K562 (cell line): ENCODE data around the gene CHN2. TPM values are rescaled to one million over a fixed set of nuclear protein-coding genes. Genes with fewer than 3 reads are reported as not detected.

ENCODE experiments used
- ATAC-seq: fragments of 200-7000 bp; cut with Tn5 transposase; 3 replicates; pipeline ENCODE4 v1.9.1; 2020; ENCODE audit warnings: moderate library complexity
- BruUV-seq: library from RNA; stranded (reverse); fragments of 400-500 nt; replicated peaks from 2 replicates; lab custom pipeline; 2021; lab: Mats Ljungman, UMichigan
- CTCF ChIA-PET: fragments of 300-600 bp; formaldehyde crosslinking; extraction: SDS; loops from one replicate; lab custom pipeline; 2021; ENCODE audit warnings: low intra/inter-chr PET ratio; lab: Yijun Ruan, JAX
- POLR2A ChIA-PET: fragments of 300-600, 350-650 bp; sonication (Branson Sonifier 250); formaldehyde crosslinking; extraction: SDS; loops from one replicate; lab custom pipeline; 2021; ENCODE audit warnings: antibody characterized with exemption, inconsistent platforms; lab: Yijun Ruan, JAX
- DNase-seq, 4 experiments: peaks; one replicate each; pipeline versions ENCODE4 v3.0.0 to v3.0.0-alpha.2; 2011 to 2018; ENCODE audit warnings: low spot score in 3 of 4, mixed read lengths in 3 of 4; ENCODE audit errors: extremely low read depth in 1 of 4
- FAIRE-seq: peaks from 2 replicates; lab custom pipeline; 2011; peaks lifted over from hg19 to GRCh38; lab: Jason Lieb, UNC
- H2AFZ ChIP-seq: 2 replicates; pipeline ENCODE4 v1.6.0; 2011; ENCODE audit warnings: low read depth, low read length, control low read depth, inconsistent platforms
- H3K27ac ChIP-seq: fragments of 200-600 bp; 3 replicates; pipeline ENCODE4 v1.8.0; 2011; ENCODE audit warnings: low read depth, mild to moderate bottlenecking, control low read depth, inconsistent platforms, low read length, moderate library complexity, mixed read lengths; ENCODE audit errors: extremely low read depth
- H3K27me3 ChIP-seq, 2 experiments: fragments of 300-600 bp in 1 of 2; 2 replicates in 1 of 2; 3 replicates in 1 of 2; pipeline versions ENCODE4 v1.6.0 to v1.8.0; 2011; ENCODE audit warnings: inconsistent platforms in 2 of 2, low read length in 2 of 2, mild to moderate bottlenecking in 1 of 2, mixed read lengths in 1 of 2, moderate library complexity in 1 of 2; ENCODE audit not compliant: control insufficient read depth in 2 of 2, insufficient read depth in 2 of 2
- H3K36me3 ChIP-seq: fragments of 300-600 bp; 3 replicates; pipeline ENCODE4 v1.8.0; 2011; ENCODE audit warnings: mild to moderate bottlenecking, low read length, inconsistent platforms; ENCODE audit not compliant: control insufficient read depth, insufficient read depth
- H3K4me1 ChIP-seq, 2 experiments: fragments of 200-600 bp in 1 of 2; replicated peaks in 1 of 2; 2 replicates in 1 of 2; 3 replicates in 1 of 2; pipeline versions ENCODE4 v1.5.1 to v1.8.0; 2011; ENCODE audit warnings: inconsistent platforms in 2 of 2, low read length in 2 of 2, mild to moderate bottlenecking in 1 of 2, mixed read lengths in 1 of 2, moderate library complexity in 1 of 2; ENCODE audit not compliant: control insufficient read depth in 2 of 2, insufficient read depth in 2 of 2
- H3K4me2 ChIP-seq: 2 replicates; pipeline ENCODE4 v1.6.1; 2011; ENCODE audit warnings: low read length, control low read depth, inconsistent platforms, mixed read lengths; ENCODE audit not compliant: insufficient read depth
- H3K4me3 ChIP-seq: fragments of 200-600 bp; sonication (generic), shearing (Covaris generic); 2 replicates; pipeline ENCODE4 v1.5.1; 2016; ENCODE audit warnings: control low read depth, inconsistent platforms
- H3K79me2 ChIP-seq: fragments of 200-600 bp; 3 replicates; pipeline ENCODE4 v1.8.0; 2011; ENCODE audit warnings: low read length, inconsistent platforms; ENCODE audit not compliant: control insufficient read depth, insufficient read depth
- H3K9ac ChIP-seq, 2 experiments: 2 replicates each; pipeline versions ENCODE4 v1.6.0 to v1.6.1; 2011; ENCODE audit warnings: low read depth in 2 of 2, low read length in 2 of 2, control low read depth in 1 of 2, inconsistent platforms in 1 of 2, mild to moderate bottlenecking in 1 of 2, mixed read lengths in 1 of 2; ENCODE audit not compliant: insufficient read depth in 1 of 2
- H3K9me1 ChIP-seq: one replicate; pipeline ENCODE4 v1.6.0; 2011; ENCODE audit warnings: inconsistent platforms, mild to moderate bottlenecking, low read length, moderate library complexity; ENCODE audit not compliant: control insufficient read depth, insufficient read depth
- H3K9me3 ChIP-seq: replicated peaks from 2 replicates; pipeline ENCODE4 v1.5.1; 2011; ENCODE audit warnings: low read depth, low read length, inconsistent platforms; ENCODE audit not compliant: control insufficient read depth, insufficient read depth
- H4K20me1 ChIP-seq: replicated peaks from 2 replicates; pipeline ENCODE4 v1.6.1; 2011; ENCODE audit warnings: low read length, inconsistent platforms, mixed read lengths; ENCODE audit not compliant: control insufficient read depth, insufficient read depth
- C11orf30 ChIP-seq: fragments of 450-650 bp; IDR thresholded peaks from 2 replicates; pipeline ENCODE4 v1.6.1; 2016; ENCODE audit warnings: low read depth, mild to moderate bottlenecking
- DEAF1 ChIP-seq: fragments of 450-650 bp; formaldehyde crosslinking; IDR thresholded peaks from 2 replicates; pipeline ENCODE4 v1.4.0; 2020; ENCODE audit warnings: mild to moderate bottlenecking, moderate library complexity
- NBN ChIP-seq: fragments of 450-650 bp; IDR thresholded peaks from 2 replicates; pipeline ENCODE4 v1.6.1; 2016; ENCODE audit warnings: low read depth, mild to moderate bottlenecking
- SAFB2 ChIP-seq: fragments of 200-400 bp; formaldehyde crosslinking; IDR thresholded peaks from 2 replicates; pipeline ENCODE4 v1.6.1; 2018; ENCODE audit warnings: borderline replicate concordance, low read length, low read depth, moderate library complexity; ENCODE audit not compliant: severe bottlenecking
- ZKSCAN8 ChIP-seq: fragments of 200-800 bp; sonication (Bioruptor generic); IDR thresholded peaks from 2 replicates; pipeline ENCODE4 v1.6.1; 2016; ENCODE audit warnings: missing genetic modification characterization, missing compliant biosample characterization
- ZNF175 ChIP-seq: fragments of 200-800 bp; sonication (Bioruptor generic); IDR thresholded peaks from 2 replicates; pipeline ENCODE4 v1.6.1; 2016; ENCODE audit warnings: low read depth, mild to moderate bottlenecking, missing genetic modification characterization, missing compliant biosample characterization
- ZNF655 ChIP-seq: fragments of 250-450 bp; sonication (Bioruptor Pico); IDR thresholded peaks from 2 replicates; pipeline ENCODE4 v1.5.0; 2021
- WGBS: fragments of 100-300 bp; shearing (Covaris generic); methylation state at CpG from one replicate; pipeline ENCODE4 v1.1.6; 2016; ENCODE audit warnings: low coverage, mixed read lengths; ENCODE audit not compliant: insufficient coverage; ENCODE audit errors: missing lambda C conversion rate; 5-methylcytosine and 5-hydroxymethylcytosine counted together
- in situ Hi-C: fragments of 300-500 bp; cut with MboI; formaldehyde crosslinking; loops from 4 replicates; pipeline ENCODE4 v1.15.0; 2018; ENCODE audit warnings: inconsistent platforms, mixed read lengths
- intact Hi-C: fragments of 100-400 bp; cut with micrococcal nuclease; formaldehyde crosslinking; loops from 2 replicates; pipeline ENCODE4 v1.14.2; 2022
- polyA plus RNA-seq, 8 experiments: library from polyadenylated mRNA; depleted of rRNA in 4 of 8; stranded (reverse) in 5 of 8; unstranded in 3 of 8; fragments of >200 nt; fragmentation: Nextera tagmentation in 2 of 8; fragmentation: Illumina TruSeq in 1 of 8; extraction: Ambion mirVana in 2 of 8; extraction: Trizol in 1 of 8; gene quantifications; 2 replicates each; pipeline versions ENCODE4 v1.2.1 to v1.2.3, GENCODE V29; 2011 to 2014; ENCODE audit warnings: inconsistent platforms in 1 of 8, missing spikeins in 1 of 8
- total RNA-seq, 7 experiments: library from RNA; depleted of rRNA in 6 of 7; stranded (reverse); fragments of >200 nt in 6 of 7; fragmentation: Illumina TruSeq in 2 of 7; extraction: Trizol in 2 of 7; gene quantifications; 2 replicates each; pipeline versions ENCODE4 v1.2.1 to v1.2.3, GENCODE V29; 2011 to 2021; ENCODE audit warnings: low replicate concordance in 1 of 7
- TF ChIP-seq, protein P1 (sequence below): sonication (generic); formaldehyde crosslinking; IDR thresholded peaks from 2 replicates; pipeline ENCODE4 v1.8.1; 2023; ENCODE audit warnings: mild to moderate bottlenecking, missing genetic modification reagents
- TF ChIP-seq, protein P2 (sequence below): sonication (generic); formaldehyde crosslinking; IDR thresholded peaks from 2 replicates; pipeline ENCODE4 v1.8.0; 2022; ENCODE audit warnings: mild to moderate bottlenecking, missing genetic modification reagents, borderline replicate concordance
- TF ChIP-seq, protein P3 (sequence below): sonication (generic); formaldehyde crosslinking; IDR thresholded peaks from 2 replicates; pipeline ENCODE4 v1.8.0; 2022; ENCODE audit warnings: missing genetic modification reagents, mild to moderate bottlenecking, borderline replicate concordance

The CHN2 gene
- total and polyA plus RNA-seq, 9 of the 15 experiments (the other 6 are each of a cell fraction or from before 2014, with no cell fraction given) = 0.12 to 2.1 (median 0.31) TPM; not detected in 1

DNA sequence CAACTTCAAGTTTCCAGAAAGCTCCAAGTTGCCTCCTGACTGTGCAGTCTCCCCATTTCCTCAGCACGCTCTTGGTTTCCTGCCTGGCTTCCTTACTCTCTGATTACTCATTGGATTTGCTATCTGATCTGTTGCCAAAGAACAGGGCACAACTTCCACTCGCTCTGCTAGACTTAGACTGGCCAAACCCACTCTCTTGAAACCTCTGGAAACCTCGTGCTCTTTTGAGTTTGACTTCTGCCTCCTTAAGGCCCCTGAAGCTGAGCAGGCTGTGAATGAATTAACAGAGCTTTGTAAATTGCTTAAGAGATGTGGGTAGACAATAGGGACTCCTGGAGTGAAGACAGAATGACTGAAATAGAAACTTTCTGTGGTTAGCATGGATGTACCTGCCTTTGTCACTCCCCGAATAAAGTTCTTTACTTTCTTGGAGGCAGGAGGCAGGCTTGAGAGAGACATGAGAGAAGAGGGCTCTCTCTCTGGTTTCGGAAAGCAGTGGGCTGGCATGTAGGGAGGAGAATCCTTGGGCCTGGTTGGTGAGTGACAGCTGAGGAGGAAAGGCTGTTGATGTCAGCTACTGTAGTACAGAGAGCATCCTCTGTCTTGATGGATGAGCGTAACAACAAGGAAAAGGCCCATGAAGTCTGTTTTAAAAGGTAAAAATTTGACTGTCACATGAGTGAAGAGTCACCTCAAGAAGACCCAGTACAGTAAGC is 70.8 kb downstream of the CHN2 start:
- in situ Hi-C loops = no loop called here
- ATAC-seq = no peak
- Histone ChIP-seq H3K27ac (no peak overlapping the region), H3K9me3 (no peaks in the 10 kb centered on the region), H3K4me3 (no peak overlapping the region), H3K4me1 (no peaks in the 10 kb centered on the region), H3K79me2 (no peaks in the 10 kb centered on the region), H2AFZ (no peak overlapping the region), H3K9ac (no peak overlapping the region), H3K4me2 (no peak overlapping the region), H3K36me3 (no peaks in the 10 kb centered on the region), H4K20me1 (no peaks in the 10 kb centered on the region), H3K9me1 (no peaks in the 10 kb centered on the region), H3K27me3 (no peaks in the 10 kb centered on the region)
- WGBS = 2% methylated on average over 6 of the region's 6 CpGs
- ChIA-PET POLR2A (no interaction called here), CTCF (no interaction called here)
- no peak for DNase-seq
- intact Hi-C loops = no loop called here
- no TSS peak for BruUV-seq
- no peak for FAIRE-seq
- TF ChIP-seq C11orf30 (no peak), ZKSCAN8 (CRISPR knock-in tag) (no peak), ZNF175 (CRISPR knock-in tag) (no peak), SAFB2 (no peak), ZNF655 (CRISPR knock-in tag) (no peak), NBN (no peak), DEAF1 (CRISPR knock-in tag) (no peak)
- TF ChIP-seq, protein P1, sequence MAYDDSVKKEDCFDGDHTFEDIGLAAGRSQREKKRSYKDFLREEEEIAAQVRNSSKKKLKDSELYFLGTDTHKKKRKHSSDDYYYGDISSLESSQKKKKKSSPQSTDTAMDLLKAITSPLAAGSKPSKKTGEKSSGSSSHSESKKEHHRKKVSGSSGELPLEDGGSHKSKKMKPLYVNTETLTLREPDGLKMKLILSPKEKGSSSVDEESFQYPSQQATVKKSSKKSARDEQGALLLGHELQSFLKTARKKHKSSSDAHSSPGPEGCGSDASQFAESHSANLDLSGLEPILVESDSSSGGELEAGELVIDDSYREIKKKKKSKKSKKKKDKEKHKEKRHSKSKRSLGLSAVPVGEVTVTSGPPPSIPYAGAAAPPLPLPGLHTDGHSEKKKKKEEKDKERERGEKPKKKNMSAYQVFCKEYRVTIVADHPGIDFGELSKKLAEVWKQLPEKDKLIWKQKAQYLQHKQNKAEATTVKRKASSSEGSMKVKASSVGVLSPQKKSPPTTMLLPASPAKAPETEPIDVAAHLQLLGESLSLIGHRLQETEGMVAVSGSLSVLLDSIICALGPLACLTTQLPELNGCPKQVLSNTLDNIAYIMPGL = no peak
- TF ChIP-seq, protein P2, sequence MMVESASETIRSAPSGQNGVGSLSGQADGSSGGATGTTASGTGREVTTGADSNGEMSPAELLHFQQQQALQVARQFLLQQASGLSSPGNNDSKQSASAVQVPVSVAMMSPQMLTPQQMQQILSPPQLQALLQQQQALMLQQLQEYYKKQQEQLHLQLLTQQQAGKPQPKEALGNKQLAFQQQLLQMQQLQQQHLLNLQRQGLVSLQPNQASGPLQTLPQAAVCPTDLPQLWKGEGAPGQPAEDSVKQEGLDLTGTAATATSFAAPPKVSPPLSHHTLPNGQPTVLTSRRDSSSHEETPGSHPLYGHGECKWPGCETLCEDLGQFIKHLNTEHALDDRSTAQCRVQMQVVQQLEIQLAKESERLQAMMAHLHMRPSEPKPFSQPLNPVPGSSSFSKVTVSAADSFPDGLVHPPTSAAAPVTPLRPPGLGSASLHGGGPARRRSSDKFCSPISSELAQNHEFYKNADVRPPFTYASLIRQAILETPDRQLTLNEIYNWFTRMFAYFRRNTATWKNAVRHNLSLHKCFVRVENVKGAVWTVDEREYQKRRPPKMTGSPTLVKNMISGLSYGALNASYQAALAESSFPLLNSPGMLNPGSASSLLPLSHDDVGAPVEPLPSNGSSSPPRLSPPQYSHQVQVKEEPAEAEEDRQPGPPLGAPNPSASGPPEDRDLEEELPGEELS (CRISPR knock-in tag) = no peak
- TF ChIP-seq, protein P3, sequence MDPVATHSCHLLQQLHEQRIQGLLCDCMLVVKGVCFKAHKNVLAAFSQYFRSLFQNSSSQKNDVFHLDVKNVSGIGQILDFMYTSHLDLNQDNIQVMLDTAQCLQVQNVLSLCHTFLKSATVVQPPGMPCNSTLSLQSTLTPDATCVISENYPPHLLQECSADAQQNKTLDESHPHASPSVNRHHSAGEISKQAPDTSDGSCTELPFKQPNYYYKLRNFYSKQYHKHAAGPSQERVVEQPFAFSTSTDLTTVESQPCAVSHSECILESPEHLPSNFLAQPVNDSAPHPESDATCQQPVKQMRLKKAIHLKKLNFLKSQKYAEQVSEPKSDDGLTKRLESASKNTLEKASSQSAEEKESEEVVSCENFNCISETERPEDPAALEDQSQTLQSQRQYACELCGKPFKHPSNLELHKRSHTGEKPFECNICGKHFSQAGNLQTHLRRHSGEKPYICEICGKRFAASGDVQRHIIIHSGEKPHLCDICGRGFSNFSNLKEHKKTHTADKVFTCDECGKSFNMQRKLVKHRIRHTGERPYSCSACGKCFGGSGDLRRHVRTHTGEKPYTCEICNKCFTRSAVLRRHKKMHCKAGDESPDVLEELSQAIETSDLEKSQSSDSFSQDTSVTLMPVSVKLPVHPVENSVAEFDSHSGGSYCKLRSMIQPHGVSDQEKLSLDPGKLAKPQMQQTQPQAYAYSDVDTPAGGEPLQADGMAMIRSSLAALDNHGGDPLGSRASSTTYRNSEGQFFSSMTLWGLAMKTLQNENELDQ = no peak
